Stimulated activated CD4-positive, alpha-beta T cell treated with anti-CD3 and anti-CD28 coated beads, Interleukin-15, amount 100 ng/mL, for 24 hours (primary cell): Measurements from ENCODE around the gene DENND5B.
"Not testable (repeated sequence)": the region's sequence is repeated elsewhere in the genome, so short reads cannot be mapped to it uniquely, and the experiment has no call there.

ENCODE experiments used
- DNase-seq: peaks from one replicate; pipeline ENCODE4 v3.0.0-alpha.2; 2020

The DENND5B gene

DNA sequence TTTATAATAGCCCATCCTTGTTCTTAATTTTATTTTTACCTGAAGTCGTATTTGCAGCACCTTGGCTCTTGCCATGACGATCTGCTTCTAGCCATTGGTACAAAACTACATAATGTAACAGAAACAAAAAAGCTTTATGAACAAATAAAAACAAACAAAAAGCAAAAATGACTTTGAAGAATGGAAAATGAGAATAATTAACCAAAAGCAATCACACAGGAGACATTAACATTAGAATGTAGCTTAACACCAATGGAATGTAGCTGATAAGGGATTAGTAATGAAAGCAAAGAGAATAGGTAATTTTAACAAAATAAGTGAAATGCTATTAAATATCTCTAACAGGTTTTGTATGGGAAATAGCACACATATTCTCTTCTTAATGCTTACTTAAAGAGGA is 91.4 kb downstream of the DENND5B start:
- no peak for DNase-seq

GRCh38 chr12:31498424-31498823 is 92.5 kb downstream of the DENND5B start:
- DNase-seq = no peak

DNA sequence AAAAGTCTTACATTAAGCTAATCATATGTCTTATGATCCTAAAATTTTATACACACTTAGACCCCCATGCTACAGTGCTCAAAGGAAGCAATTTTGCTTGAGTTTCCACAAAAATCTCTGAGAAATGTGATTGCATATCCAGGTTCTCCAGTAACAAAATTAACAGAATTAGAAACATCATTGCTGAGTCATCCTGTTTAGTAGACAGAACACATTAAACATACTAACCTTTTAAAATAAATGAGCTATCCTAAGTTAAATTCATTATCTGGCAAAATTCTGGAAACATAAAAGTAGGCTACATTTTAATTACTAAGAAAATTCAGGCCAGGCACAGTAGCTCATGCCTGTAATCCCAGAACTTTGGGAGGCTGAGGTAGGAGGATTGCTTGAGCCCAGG is 94.7 kb downstream of the DENND5B start:
- no peak for DNase-seq

DNA sequence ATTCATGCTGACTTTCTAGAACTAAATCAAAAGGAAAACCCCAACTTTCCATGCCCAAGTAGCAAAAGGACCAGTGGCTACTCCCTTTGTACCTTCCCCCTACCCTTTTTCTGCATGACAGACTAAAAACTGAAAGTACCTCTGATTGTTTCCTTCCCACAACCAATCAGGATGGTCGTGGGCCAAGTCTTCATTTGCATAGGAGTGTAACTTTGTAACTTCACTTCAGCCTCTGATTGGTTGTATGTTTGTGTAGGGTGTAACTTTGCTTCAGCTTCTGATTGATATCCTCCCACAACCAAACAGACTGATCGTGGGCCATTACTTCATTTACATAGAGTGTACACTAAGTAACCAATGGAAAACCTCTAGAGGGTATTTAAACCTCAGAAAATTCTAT is 96.5 kb downstream of the DENND5B start:
- DNase-seq = no peak

- no peak for DNase-seq
Measured at GRCh38 chr12:31492599-31493196, 98.2 kb downstream of the DENND5B start.

- no peak for DNase-seq
Measured at GRCh38 chr12:31491841-31492598, 98.9 kb downstream of the DENND5B start.

DNA sequence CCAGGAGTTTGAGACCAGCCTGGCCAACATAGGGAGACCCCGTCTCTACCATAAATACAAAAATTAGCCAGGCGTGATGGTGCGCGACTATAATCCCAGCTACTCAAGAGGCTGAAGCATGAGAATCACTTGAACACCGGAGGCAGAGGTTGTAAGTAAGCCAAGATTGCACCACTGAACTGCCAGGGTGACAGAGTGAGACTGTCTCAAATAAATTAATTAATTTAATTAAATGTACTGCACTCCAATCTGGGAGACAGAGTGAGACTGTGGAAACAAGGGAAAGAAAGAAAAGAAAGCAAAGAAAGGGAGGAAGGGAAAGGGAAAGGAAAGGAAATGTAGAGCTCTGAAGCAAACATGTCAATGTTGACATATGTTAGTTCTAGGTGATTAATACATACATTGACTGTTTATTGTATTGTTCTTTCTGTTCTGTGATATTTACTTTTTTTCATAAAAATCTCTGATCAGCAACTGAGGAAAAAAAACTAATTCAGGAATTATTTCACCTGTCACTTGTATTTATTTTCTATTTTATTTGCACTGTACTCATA is 99.6 kb downstream of the DENND5B start:
- DNase-seq = no peak

- DNase-seq = no peak
Measured at GRCh38 chr12:31488737-31489338, 102.1 kb downstream of the DENND5B start.

DNA sequence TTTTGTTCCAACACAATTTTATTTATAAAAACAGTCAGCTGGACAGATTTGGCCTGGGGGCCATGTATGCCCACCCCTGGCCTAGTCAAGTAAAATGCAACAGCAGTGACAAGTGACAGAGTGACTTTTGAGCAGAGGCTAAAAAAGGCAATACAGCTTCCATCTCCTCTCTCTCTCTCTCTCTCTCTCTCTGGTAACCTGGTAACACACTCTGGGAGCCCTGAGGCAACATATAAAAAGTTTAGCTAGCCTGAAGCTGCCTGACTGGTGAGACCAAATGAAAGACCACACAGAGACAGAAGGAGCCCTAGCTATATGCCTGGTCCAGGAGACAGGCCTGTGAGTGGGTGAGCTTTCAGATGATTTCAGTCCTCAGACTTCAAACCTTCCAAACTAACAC is 105.4 kb downstream of the DENND5B start:
- DNase-seq = no peak

- DNase-seq = no peak
Measured at GRCh38 chr12:31482816-31483215, 108.1 kb downstream of the DENND5B start.

DNA sequence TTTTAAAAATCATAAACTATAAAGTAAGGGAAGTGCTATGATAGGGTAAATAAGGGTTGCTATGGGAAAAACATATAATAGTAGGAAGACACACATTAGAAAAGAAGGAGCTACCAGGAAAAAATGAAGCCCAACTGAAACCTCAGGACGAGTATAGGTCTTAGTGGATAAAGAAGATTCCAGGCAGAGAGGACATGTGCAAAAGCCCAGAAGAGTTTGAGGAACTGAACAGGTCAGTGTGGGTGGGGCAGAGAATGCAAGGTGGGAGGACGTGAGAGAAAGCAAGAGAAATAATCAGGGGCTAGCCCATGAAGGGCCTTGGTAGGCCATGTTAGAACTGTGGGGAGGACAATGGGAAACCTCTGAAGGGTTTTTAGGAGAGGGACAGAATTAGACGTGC is 109.5 kb downstream of the DENND5B start:
- no peak for DNase-seq

GRCh38 chr12:31479516-31480210 is 111.3 kb downstream of the DENND5B start:
- no peak for DNase-seq

GRCh38 chr12:31478898-31479297 is 112.0 kb downstream of the DENND5B start:
- DNase-seq = no peak

- no peak for DNase-seq
Measured at GRCh38 chr12:31478425-31478824, 112.5 kb downstream of the DENND5B start.

DNA sequence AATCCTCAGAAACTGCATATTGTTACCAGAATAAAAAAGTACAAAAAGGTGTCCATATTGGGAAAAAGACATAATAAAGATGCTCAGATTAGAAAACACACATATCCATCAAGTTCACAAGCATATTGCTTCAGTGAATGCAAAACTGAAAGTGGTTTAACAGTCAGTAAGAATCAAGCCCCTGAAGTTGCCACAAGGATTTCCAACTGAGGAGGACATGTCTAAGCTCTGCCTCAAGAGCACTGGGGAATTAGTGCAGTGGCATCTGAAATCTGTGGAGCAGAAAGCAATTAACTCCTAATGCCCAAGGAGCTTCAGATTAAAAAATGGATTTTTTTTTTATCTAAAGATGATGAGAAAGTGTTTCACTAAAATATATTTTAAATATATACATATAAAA is 113.2 kb downstream of the DENND5B start:
- no peak for DNase-seq

DNA sequence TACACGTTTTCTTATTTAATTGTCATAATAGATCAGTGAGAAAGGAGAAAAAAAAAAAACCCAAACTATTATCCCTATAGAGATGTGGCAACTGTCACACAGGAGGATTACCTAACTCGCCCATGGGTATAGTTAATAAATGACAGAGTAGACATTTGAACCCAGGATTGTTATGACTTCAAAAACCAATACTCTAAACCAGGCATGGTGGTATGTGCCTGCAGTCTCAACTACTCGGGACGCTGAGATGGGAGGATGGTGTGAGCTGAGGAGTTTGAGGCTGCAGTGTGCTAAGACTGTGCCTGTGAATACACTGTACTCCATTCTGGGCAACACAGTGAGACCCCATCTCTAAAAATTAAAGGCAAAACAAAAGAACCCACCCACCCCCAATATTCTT is 114.5 kb downstream of the DENND5B start:
- no peak for DNase-seq

GRCh38 chr12:31475610-31476009 is 115.3 kb downstream of the DENND5B start:
- DNase-seq = not testable (repeated sequence)

- no peak for DNase-seq
Measured at GRCh38 chr12:31474751-31475150, 116.2 kb downstream of the DENND5B start.

DNA sequence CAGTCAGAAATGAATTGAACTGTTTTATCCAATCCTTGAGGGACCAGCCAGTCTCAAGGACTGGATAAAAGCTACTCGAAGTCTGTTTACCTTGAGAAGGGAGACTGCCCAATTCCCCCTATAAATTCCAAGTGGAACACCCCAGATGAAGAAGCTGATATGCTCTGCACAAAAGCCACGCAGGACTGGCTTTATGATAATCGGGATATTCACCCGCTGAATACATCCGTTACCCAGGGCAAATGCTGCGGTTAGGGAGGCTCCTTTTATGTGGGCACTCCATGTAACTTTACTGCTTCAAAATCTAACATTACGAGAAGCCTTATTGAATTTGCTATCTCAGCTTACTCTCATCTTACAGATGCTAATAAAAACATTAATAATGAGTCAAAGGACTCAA is 119.1 kb downstream of the DENND5B start:
- DNase-seq = no peak

GRCh38 chr12:31471051-31471450 is 119.9 kb downstream of the DENND5B start:
- no peak for DNase-seq

GRCh38 chr12:31470459-31470858 is 120.5 kb downstream of the DENND5B start:
- DNase-seq = no peak

- no peak for DNase-seq
Measured at GRCh38 chr12:31466768-31467167, 124.2 kb downstream of the DENND5B start.

DNA sequence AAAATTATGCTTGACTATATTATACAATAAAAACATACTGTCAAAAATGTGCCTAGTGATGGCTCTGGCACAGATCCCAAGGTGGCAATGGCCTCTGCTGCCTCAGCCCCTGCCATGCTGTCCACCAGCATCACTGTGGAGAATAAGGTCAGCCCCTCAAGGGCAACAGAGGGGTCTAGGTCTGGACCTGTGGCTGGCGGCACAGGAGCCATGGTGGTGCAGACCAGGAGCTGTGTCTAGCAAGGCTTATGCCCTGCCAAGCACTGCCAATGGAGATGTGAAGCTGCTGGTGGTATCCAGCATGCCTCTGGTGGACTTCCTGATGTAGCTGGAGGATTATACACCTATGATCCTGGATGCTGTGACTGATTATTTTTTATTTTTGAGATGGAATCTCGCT is 125.9 kb downstream of the DENND5B start:
- no peak for DNase-seq

- DNase-seq = no peak
Measured at GRCh38 chr12:31460024-31460423, 130.9 kb downstream of the DENND5B start.
